H9 (cell line): ENCODE data around the gene LARGE1. TPM values are rescaled to one million over a fixed set of nuclear protein-coding genes. Genes with fewer than 3 reads are reported as not detected.

Experiments
- DNase-seq: peaks from one replicate; pipeline ENCODE4 v3.0.0-alpha.2; 2017
- H2AFZ ChIP-seq: one replicate; pipeline ENCODE4 v1.6.1; 2013; ENCODE audit warnings: mild to moderate bottlenecking, low read length, control low read depth, moderate library complexity
- H2AK5ac ChIP-seq: 2 replicates; pipeline ENCODE4 v1.6.1; 2013; ENCODE audit warnings: low read length, control low read depth, mixed read lengths; ENCODE audit not compliant: insufficient read length
- H2BK120ac ChIP-seq: one replicate; pipeline ENCODE4 v1.6.1; 2013; ENCODE audit warnings: low read depth, mild to moderate bottlenecking, low read length, control low read depth, inconsistent platforms; ENCODE audit not compliant: poor library complexity, severe bottlenecking
- H2BK12ac ChIP-seq: 2 replicates; pipeline ENCODE4 v1.6.1; 2013; ENCODE audit warnings: low read length, control low read depth, mixed read lengths, low read depth; ENCODE audit not compliant: insufficient read length
- H2BK15ac ChIP-seq: 2 replicates; pipeline ENCODE4 v1.6.1; 2013; ENCODE audit warnings: low read depth, low read length, control low read depth
- H2BK20ac ChIP-seq: one replicate; pipeline ENCODE4 v1.6.1; 2013; ENCODE audit warnings: low read depth, mild to moderate bottlenecking, low read length, control low read depth, inconsistent platforms; ENCODE audit not compliant: poor library complexity, severe bottlenecking
- H2BK5ac ChIP-seq: 2 replicates; pipeline ENCODE4 v1.6.1; 2013; ENCODE audit warnings: low read length, control low read depth, mixed read lengths; ENCODE audit not compliant: insufficient read length
- H3K14ac ChIP-seq: 2 replicates; pipeline ENCODE4 v1.6.1; 2013; ENCODE audit warnings: low read length, control low read depth; ENCODE audit not compliant: insufficient read depth
- H3K18ac ChIP-seq: 2 replicates; pipeline ENCODE4 v1.6.1; 2013; ENCODE audit warnings: low read depth, mild to moderate bottlenecking, mixed read lengths, low read length, control low read depth; ENCODE audit not compliant: insufficient read length
- H3K23ac ChIP-seq: 2 replicates; pipeline ENCODE4 v1.6.1; 2013; ENCODE audit warnings: low read length, control low read depth, mixed read lengths, low read depth; ENCODE audit not compliant: insufficient read length
- H3K23me2 ChIP-seq: 2 replicates; pipeline ENCODE4 v1.6.1; 2013; ENCODE audit warnings: low read depth, mild to moderate bottlenecking, mixed read lengths, low read length, control low read depth; ENCODE audit not compliant: insufficient read length, poor library complexity, severe bottlenecking
- H3K27ac ChIP-seq: 2 replicates; pipeline ENCODE4 v1.5.1; 2013; ENCODE audit warnings: low read length, control low read depth, mixed read lengths, low read depth; ENCODE audit not compliant: insufficient read length
- H3K27me3 ChIP-seq: 2 replicates; pipeline ENCODE4 v1.6.1; 2013; ENCODE audit warnings: low read length, control low read depth, inconsistent platforms; ENCODE audit not compliant: insufficient read depth
- H3K4ac ChIP-seq: 2 replicates; pipeline ENCODE4 v1.6.1; 2013; ENCODE audit warnings: low read depth, mild to moderate bottlenecking, control low read depth, inconsistent platforms, low read length, moderate library complexity
- H3K4me1 ChIP-seq: 2 replicates; pipeline ENCODE4 v1.6.1; 2013; ENCODE audit warnings: low read length, control low read depth, inconsistent platforms; ENCODE audit not compliant: insufficient read depth
- H3K4me2 ChIP-seq: 2 replicates; pipeline ENCODE4 v1.6.1; 2013; ENCODE audit warnings: low read length, control low read depth, mixed read lengths; ENCODE audit not compliant: insufficient read length, insufficient read depth
- H3K56ac ChIP-seq: 2 replicates; pipeline ENCODE4 v1.6.1; 2013; ENCODE audit warnings: low read depth, mild to moderate bottlenecking, mixed read lengths, low read length, control low read depth; ENCODE audit not compliant: insufficient read length
- H3K79me1 ChIP-seq: 2 replicates; pipeline ENCODE4 v1.6.1; 2013; ENCODE audit warnings: low read depth, mild to moderate bottlenecking, moderate library complexity, low read length, control low read depth, inconsistent platforms; ENCODE audit not compliant: insufficient read depth, poor library complexity, severe bottlenecking
- H3K79me2 ChIP-seq: 2 replicates; pipeline ENCODE4 v1.6.1; 2013; ENCODE audit warnings: low read length, control low read depth, inconsistent platforms; ENCODE audit not compliant: insufficient read depth
- H3K9ac ChIP-seq: 2 replicates; pipeline ENCODE4 v1.6.1; 2013; ENCODE audit warnings: low read length, control low read depth, mixed read lengths; ENCODE audit not compliant: insufficient read length; ENCODE audit errors: extremely low read depth
- H3K9me3 ChIP-seq: one replicate; pipeline ENCODE4 v1.6.1; 2013; ENCODE audit warnings: low read depth, low read length, inconsistent platforms; ENCODE audit not compliant: control insufficient read depth
- H3T11ph ChIP-seq: one replicate; pipeline ENCODE4 v1.6.1; 2013; ENCODE audit warnings: mild to moderate bottlenecking, low read length, control low read depth, inconsistent platforms
- H4K20me1 ChIP-seq: one replicate; pipeline ENCODE4 v1.6.1; 2013; ENCODE audit not compliant: control insufficient read depth, insufficient read length, insufficient read depth
- H4K5ac ChIP-seq: 2 replicates; pipeline ENCODE4 v1.6.1; 2013; ENCODE audit warnings: low read depth, mild to moderate bottlenecking, mixed read lengths, low read length, control low read depth; ENCODE audit not compliant: insufficient read length
- H4K8ac ChIP-seq: replicated peaks from 2 replicates; pipeline ENCODE4 v1.6.1; 2013; ENCODE audit warnings: low read length, control low read depth, mixed read lengths, low read depth; ENCODE audit not compliant: insufficient read length
- H4K91ac ChIP-seq: 2 replicates; pipeline ENCODE4 v1.6.1; 2013; ENCODE audit warnings: low read depth, mild to moderate bottlenecking, moderate library complexity, mixed read lengths, low read length, control low read depth; ENCODE audit not compliant: insufficient read length
- H3K27ac Mint-ChIP-seq, 3 experiments: 2 replicates in 2 of 3; 3 replicates in 1 of 3; pipeline ENCODE4 v1.8.0; 2020 to 2021; ENCODE audit warnings: mixed read lengths in 3 of 3, mild to moderate bottlenecking in 1 of 3, moderate library complexity in 1 of 3
- H3K27me3 Mint-ChIP-seq: 2 replicates; pipeline ENCODE4 v1.8.0; 2021; ENCODE audit warnings: low read depth, mild to moderate bottlenecking, moderate library complexity, mixed read lengths
- H3K36me3 Mint-ChIP-seq, 3 experiments: 2 replicates in 2 of 3; 3 replicates in 1 of 3; pipeline ENCODE4 v1.8.0; 2020 to 2021; ENCODE audit warnings: low read depth in 3 of 3, mixed read lengths in 3 of 3; ENCODE audit not compliant: insufficient read depth in 1 of 3
- H3K4me1 Mint-ChIP-seq, 2 experiments: 2 replicates each; pipeline ENCODE4 v1.8.0; 2020; ENCODE audit warnings: mixed read lengths in 2 of 2
- H3K4me3 Mint-ChIP-seq, 2 experiments: 2 replicates in 1 of 2; 3 replicates in 1 of 2; pipeline ENCODE4 v1.8.0; 2020 to 2021; ENCODE audit warnings: mild to moderate bottlenecking in 2 of 2, mixed read lengths in 2 of 2, moderate library complexity in 1 of 2
- H3K9me3 Mint-ChIP-seq, 2 experiments: 2 replicates in 1 of 2; 3 replicates in 1 of 2; pipeline ENCODE4 v1.8.0; 2020; ENCODE audit warnings: mild to moderate bottlenecking in 2 of 2, mixed read lengths in 2 of 2, moderate library complexity in 1 of 2
- CTCF ChIP-seq: fragments of 200-600 bp; sonication (generic); conservative IDR thresholded peaks from 3 replicates; pipeline ENCODE4 v1.8.0; 2021; ENCODE audit warnings: antibody characterized with exemption, mild to moderate bottlenecking
- WGBS: extraction: QIAGEN DNeasy Blood & Tissue Kit; methylation state at CpG from one replicate; pipeline ENCODE4 v1.1.7; 2013; ENCODE audit warnings: missing lambda C conversion rate, low lambda C conversion rate, mixed read lengths; ENCODE audit not compliant: insufficient read length; ENCODE audit errors: extremely low coverage; 5-methylcytosine and 5-hydroxymethylcytosine counted together
- total RNA-seq: library from RNA; stranded (reverse); gene quantifications from 2 replicates; pipeline ENCODE4 v1.2.1, GENCODE V29; 2021

Gene LARGE1
- total RNA-seq, 1 experiment from 2014 or later, result 43.5 TPM

DNA sequence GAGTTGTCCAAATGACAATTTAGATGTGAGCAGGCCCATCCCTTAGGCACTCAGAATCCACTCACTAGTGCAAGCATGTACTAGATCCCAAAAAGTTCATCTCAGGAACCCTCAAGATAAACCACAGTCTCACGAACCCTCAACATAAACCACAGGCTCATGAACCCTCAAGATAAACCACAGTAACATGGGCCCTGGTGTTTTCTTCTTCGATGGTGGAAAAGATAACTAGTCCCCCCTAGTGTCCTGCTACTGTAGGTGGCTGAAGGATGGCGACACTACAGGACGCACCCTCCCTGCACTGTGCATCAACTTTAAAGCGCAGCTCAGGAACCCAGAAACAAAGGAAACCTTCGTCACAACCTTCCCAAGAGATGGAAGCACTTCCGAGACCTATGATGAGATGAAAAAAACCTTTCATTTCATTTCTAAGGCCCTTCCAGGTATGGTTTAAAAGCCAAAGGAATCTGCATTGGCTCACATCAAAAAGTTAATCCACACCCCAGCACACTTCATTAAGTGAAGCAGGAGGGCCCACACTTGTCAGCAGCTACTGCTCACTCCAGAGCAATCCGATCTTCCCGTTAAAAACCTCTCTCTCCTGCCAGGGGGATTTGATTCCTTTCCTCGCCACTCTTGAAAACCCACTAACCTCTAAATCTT lies 2.4 kb downstream of the LARGE1 start:
- Mint-ChIP-seq H3K27ac (no peak overlapping the region), H3K27me3 (peaks cover 17% of the 10 kb centered on the region), H3K9me3 (no peaks in the 10 kb centered on the region), H3K4me1 (peaks cover 58 to 59% of the 10 kb centered on the region in 2 experiments), H3K36me3 (peaks cover 2 to 5% (median 4%) of the 10 kb centered on the region in 3 experiments; a peak in 4 of 7 replicates), H3K4me3 (peak overlapping the region; percentile 96 to 98)
- Histone ChIP-seq H2BK20ac (no peak overlapping the region), H4K8ac (no peak overlapping the region), H3T11ph (no peak overlapping the region), H3K18ac (no peak overlapping the region), H3K27ac (no peak overlapping the region), H3K9ac (peak overlapping the region; percentile 6), H4K5ac (no peak overlapping the region), H3K56ac (no peak overlapping the region), H3K79me2 (peaks cover 57% of the 10 kb centered on the region), H3K4me2 (peak overlapping the region; percentile 87), H3K14ac (no peak overlapping the region), H3K4me1 (peaks cover 5% of the 10 kb centered on the region; the same call in 1 of the 2 replicates), H2AK5ac (no peak overlapping the region), H3K27me3 (no peaks in the 10 kb centered on the region; the same call in 1 of the 2 replicates), H2BK12ac (no peak overlapping the region), H2BK15ac (no peak overlapping the region), H3K79me1 (no peaks in the 10 kb centered on the region), H4K20me1 (no peaks in the 10 kb centered on the region), H2AFZ (no peak overlapping the region), H4K91ac (no peak overlapping the region), H3K23me2 (peaks cover 25% of the 10 kb centered on the region), H3K23ac (no peak overlapping the region), H3K4ac (no peak overlapping the region), H3K9me3 (no peaks in the 10 kb centered on the region), H2BK120ac (no peak overlapping the region), H2BK5ac (no peak overlapping the region)
- peak; percentile 57; the same call in 2 of the 3 replicates for TF ChIP-seq CTCF
- WGBS, result no CpG with 5 or more reads among the region's 10 CpGs
- DNase-seq, result peak; percentile 48
